ENCODE results near the gene ITSN1. TPM values are rescaled to one million over a fixed set of nuclear protein-coding genes. Genes with fewer than 3 reads are reported as not detected.

ITSN1 gene
- total and polyA plus RNA-seq, 2 donors from 2014 or later: 8.1 to 42.5 TPM

- FAIRE-seq: no peak
- no peak overlapping the region for H3K27ac ChIP-seq (ENCODE audit: low read depth in 2 of 2, low read length in 2 of 2)
- no peaks in the 10 kb centered on the region for H3K36me3 ChIP-seq (ENCODE audit: control insufficient read depth in 2 of 3, insufficient read depth in 3 of 3, low read length in 3 of 3)
- no peaks in the 10 kb centered on the region for H3K4me1 ChIP-seq (ENCODE audit: control insufficient read depth in 2 of 3, insufficient read depth in 2 of 3, low read depth in 1 of 3, low read length in 3 of 3)
- H3K9ac ChIP-seq (ENCODE audit: low read length in 3 of 3): no peak overlapping the region
- TF ChIP-seq CTCF (IDR thresholded peaks at IDR 0.05; ENCODE audit: borderline replicate concordance, extremely low read depth, insufficient read depth): no peak
- DNase-seq: no peak
- H3K9me3 ChIP-seq (ENCODE audit: control insufficient read depth in 2 of 3, insufficient read depth in 1 of 3, low read length in 3 of 3): no peaks in the 10 kb centered on the region
- H3K4me3 ChIP-seq (ENCODE audit: low read length in 3 of 3): no peak overlapping the region
- no peaks in the 10 kb centered on the region for H3K27me3 ChIP-seq (ENCODE audit: control insufficient read depth, insufficient read depth, low read length)
- intact Hi-C loops (cut with DNase I): no loop called here
Observed at GRCh38 chr21:33881689-33882440, 239.6 kb downstream of the ITSN1 start.

- no peak for DNase-seq
- H3K36me3 ChIP-seq (ENCODE audit: control insufficient read depth in 2 of 3, insufficient read depth in 3 of 3, low read length in 3 of 3): no peaks in the 10 kb centered on the region
- no peak overlapping the region for H3K27ac ChIP-seq (ENCODE audit: low read depth in 2 of 2, low read length in 2 of 2)
- H3K9me3 ChIP-seq (ENCODE audit: control insufficient read depth in 2 of 3, insufficient read depth in 1 of 3, low read length in 3 of 3): no peaks in the 10 kb centered on the region
- no peak for FAIRE-seq
- no peaks in the 10 kb centered on the region for H3K27me3 ChIP-seq (ENCODE audit: control insufficient read depth, insufficient read depth, low read length)
- H3K9ac ChIP-seq (ENCODE audit: low read length in 3 of 3): no peak overlapping the region
- H3K4me1 ChIP-seq (ENCODE audit: control insufficient read depth in 2 of 3, insufficient read depth in 2 of 3, low read depth in 1 of 3, low read length in 3 of 3): no peaks in the 10 kb centered on the region
- no peak overlapping the region for H3K4me3 ChIP-seq (ENCODE audit: low read length in 3 of 3)
- intact Hi-C loops (cut with DNase I): no loop called here
- no peak for TF ChIP-seq CTCF (IDR thresholded peaks at IDR 0.05; ENCODE audit: borderline replicate concordance, extremely low read depth, insufficient read depth)
Observed at GRCh38 chr21:33883118-33883517, 240.8 kb downstream of the ITSN1 start.

GRCh38 chr21:33884376-33885171 lies 242.3 kb downstream of the ITSN1 start:
- Histone ChIP-seq H3K9me3 (ENCODE audit: control insufficient read depth in 2 of 3, insufficient read depth in 1 of 3, low read length in 3 of 3) (no peaks in the 10 kb centered on the region), H3K9ac (ENCODE audit: low read length in 3 of 3) (no peak overlapping the region), H3K36me3 (ENCODE audit: control insufficient read depth in 2 of 3, insufficient read depth in 3 of 3, low read length in 3 of 3) (no peaks in the 10 kb centered on the region), H3K27ac (ENCODE audit: low read depth in 2 of 2, low read length in 2 of 2) (no peak overlapping the region), H3K27me3 (ENCODE audit: control insufficient read depth, insufficient read depth, low read length) (no peaks in the 10 kb centered on the region), H3K4me1 (ENCODE audit: control insufficient read depth in 2 of 3, insufficient read depth in 2 of 3, low read depth in 1 of 3, low read length in 3 of 3) (no peaks in the 10 kb centered on the region), H3K4me3 (ENCODE audit: low read length in 3 of 3) (no peak overlapping the region)
- DNase-seq (no peak), FAIRE-seq (no peak)
- TF ChIP-seq CTCF (IDR thresholded peaks at IDR 0.05; ENCODE audit: borderline replicate concordance, extremely low read depth, insufficient read depth): no peak
- intact Hi-C loops (cut with DNase I): no loop called here
